ENCODE results near the gene CRHR2. TPM values are rescaled to one million over a fixed set of nuclear protein-coding genes. Genes with fewer than 3 reads are reported as not detected.

The CRHR2 gene
- total and polyA plus RNA-seq, 2 of the 4 experiments (the other 2 are of a cell fraction), result not detected

GRCh38 chr7:30717181-30717580 lies 34.9 kb upstream of the CRHR2 start:
- H3K4me2 ChIP-seq (ENCODE audit: low read depth, low read length), result no peak overlapping the region
- H3K23ac ChIP-seq (ENCODE audit: low read depth, low read length), result no peak overlapping the region
- no peaks in the 10 kb centered on the region for H3K9me1 ChIP-seq (ENCODE audit: insufficient read depth, low read length)
- no peak overlapping the region for H3K56ac ChIP-seq (ENCODE audit: extremely low read depth, insufficient read depth, low read length)
- H2BK5ac ChIP-seq (ENCODE audit: low read depth, low read length, poor library complexity, severe bottlenecking), result no peak overlapping the region
- peaks cover 8% of the 10 kb centered on the region; the same call in 1 of the 2 replicates for H3K27me3 ChIP-seq (ENCODE audit: control insufficient read depth, insufficient read depth, low read length)
- H3K27ac ChIP-seq (ENCODE audit: insufficient read depth, low read length), result no peak overlapping the region
- H4K91ac ChIP-seq (ENCODE audit: insufficient read depth, low read depth, low read length), result no peak overlapping the region
- BruUV-seq (replicated peaks), result no TSS peak
- H2AFZ ChIP-seq (replicated peaks; ENCODE audit: low read length, poor library complexity), result no peak overlapping the region
- no peak overlapping the region for H2AK5ac ChIP-seq (ENCODE audit: low read depth, low read length)
- intact Hi-C loops (cut with micrococcal nuclease), result no loop called here
- TF ChIP-seq POLR2A (IDR thresholded peaks at IDR 0.05; ENCODE audit: low read depth, low read length), result no peak
- TF ChIP-seq CEBPB (IDR thresholded peaks at IDR 0.05; ENCODE audit: low read depth, low read length), result no peak
- no peak for TF ChIP-seq NFE2L2 (IDR thresholded peaks at IDR 0.05; ENCODE audit: low read depth, low read length)
- no peak for TF ChIP-seq MAFK (IDR thresholded peaks at IDR 0.05; ENCODE audit: low read depth, low read length)
- TF ChIP-seq, protein P1, sequence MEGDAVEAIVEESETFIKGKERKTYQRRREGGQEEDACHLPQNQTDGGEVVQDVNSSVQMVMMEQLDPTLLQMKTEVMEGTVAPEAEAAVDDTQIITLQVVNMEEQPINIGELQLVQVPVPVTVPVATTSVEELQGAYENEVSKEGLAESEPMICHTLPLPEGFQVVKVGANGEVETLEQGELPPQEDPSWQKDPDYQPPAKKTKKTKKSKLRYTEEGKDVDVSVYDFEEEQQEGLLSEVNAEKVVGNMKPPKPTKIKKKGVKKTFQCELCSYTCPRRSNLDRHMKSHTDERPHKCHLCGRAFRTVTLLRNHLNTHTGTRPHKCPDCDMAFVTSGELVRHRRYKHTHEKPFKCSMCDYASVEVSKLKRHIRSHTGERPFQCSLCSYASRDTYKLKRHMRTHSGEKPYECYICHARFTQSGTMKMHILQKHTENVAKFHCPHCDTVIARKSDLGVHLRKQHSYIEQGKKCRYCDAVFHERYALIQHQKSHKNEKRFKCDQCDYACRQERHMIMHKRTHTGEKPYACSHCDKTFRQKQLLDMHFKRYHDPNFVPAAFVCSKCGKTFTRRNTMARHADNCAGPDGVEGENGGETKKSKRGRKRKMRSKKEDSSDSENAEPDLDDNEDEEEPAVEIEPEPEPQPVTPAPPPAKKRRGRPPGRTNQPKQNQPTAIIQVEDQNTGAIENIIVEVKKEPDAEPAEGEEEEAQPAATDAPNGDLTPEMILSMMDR (conservative IDR thresholded peaks at IDR 0.05; ENCODE audit: low read depth, low read length), result no peak
- no peak for TF ChIP-seq FOS (IDR thresholded peaks at IDR 0.05; ENCODE audit: low read depth, low read length)
- TF ChIP-seq MAZ (IDR thresholded peaks at IDR 0.05; ENCODE audit: borderline replicate concordance, low read depth, low read length), result no peak
- TF ChIP-seq RFX5 (IDR thresholded peaks at IDR 0.05; ENCODE audit: low read depth, low read length), result no peak
- no peak for TF ChIP-seq USF2 (IDR thresholded peaks at IDR 0.05; ENCODE audit: low read depth, low read length)
- no peak overlapping the region for H2BK120ac ChIP-seq (ENCODE audit: low read depth, low read length)
- ChIA-PET CTCF (no interaction called here), POLR2A (ENCODE audit: unreplicated experiment) (no interaction called here)
- H4K5ac ChIP-seq (ENCODE audit: low read depth, low read length), result no peak overlapping the region
- H2BK15ac ChIP-seq (ENCODE audit: low read depth, low read length), result no peak overlapping the region
- no peak for DNase-seq
- H4K20me1 ChIP-seq (ENCODE audit: insufficient read depth, low read length), result no peaks in the 10 kb centered on the region
- H3K36me3 ChIP-seq (ENCODE audit: control insufficient read depth, insufficient read depth, low read length), result no peaks in the 10 kb centered on the region
- no peak for ATAC-seq (ENCODE audit: low read depth)
- no peak overlapping the region for H3K4me3 ChIP-seq (ENCODE audit: insufficient read depth, low read depth, low read length)
- H2AK9ac ChIP-seq (replicated peaks; ENCODE audit: low read depth, low read length, poor library complexity), result no peak overlapping the region
- H2BK20ac ChIP-seq (ENCODE audit: low read depth, low read length), result no peak overlapping the region
- 14% methylated on average over 1 of the region's 2 CpGs; no CpG with 5 or more reads in 1 of the 2 experiments for WGBS, 2 experiments (ENCODE audit: extremely low coverage in 2 of 2, insufficient read length in 1 of 2)
- peaks cover 5% of the 10 kb centered on the region for H3K9me3 ChIP-seq (ENCODE audit: control insufficient read depth, insufficient read depth, low read length)
- no peak overlapping the region for H3K9ac ChIP-seq (ENCODE audit: low read depth, low read length)
- H3K4me1 ChIP-seq (ENCODE audit: control insufficient read depth, insufficient read depth, low read length), result no peaks in the 10 kb centered on the region
- no peak overlapping the region for H3K4ac ChIP-seq (ENCODE audit: low read depth, low read length)
- in situ Hi-C loops (cut with MboI; ENCODE audit: low sequenced_read_pairs), result no loop called here
- dilution Hi-C loops (cut with HindIII; ENCODE audit: low sequenced_read_pairs, unreplicated experiment), result no loop called here
- H3K14ac ChIP-seq (replicated peaks; ENCODE audit: low read depth, low read length), result no peak overlapping the region
- no peak overlapping the region for H4K8ac ChIP-seq (ENCODE audit: low read depth in 2 of 2, low read length in 2 of 2)
- H3K79me1 ChIP-seq (ENCODE audit: low read depth in 1 of 2, low read length in 2 of 2), result no peaks in the 10 kb centered on the region
- no peak overlapping the region for H3K18ac ChIP-seq (ENCODE audit: low read depth, low read length)
